ENCODE data around the gene MS4A14. TPM values are rescaled to one million over a fixed set of nuclear protein-coding genes. Genes with fewer than 3 reads are reported as not detected.

The MS4A14 gene
- total RNA-seq, 1 experiment from 2014 or later: not detected

- POLR2A ChIA-PET: no interaction called here
- Mint-ChIP-seq H3K27ac (ENCODE audit: low read depth, unreplicated experiment) (no peak overlapping the region), H3K4me1 (ENCODE audit: insufficient read depth, unreplicated experiment) (no peaks in the 10 kb centered on the region), H3K4me3 (ENCODE audit: unreplicated experiment) (no peak overlapping the region), H3K27me3 (ENCODE audit: insufficient read depth, unreplicated experiment) (no peaks in the 10 kb centered on the region), H3K9me3 (ENCODE audit: unreplicated experiment) (peaks cover 9% of the 10 kb centered on the region), H3K36me3 (ENCODE audit: insufficient read depth, unreplicated experiment) (no peaks in the 10 kb centered on the region)
- intact Hi-C loops (cut with micrococcal nuclease): no loop called here
- TF ChIP-seq CTCF (IDR thresholded peaks at IDR 0.05; ENCODE audit: unreplicated experiment): no peak
- DNase-seq (ENCODE audit: unreplicated experiment): no peak
- BruUV-seq (replicated peaks): no TSS peak
- CTCF ChIA-PET: no interaction called here
Measured at GRCh38 chr11:60422609-60423008, 26.4 kb downstream of the MS4A14 start.

GRCh38 chr11:60428517-60428916 is 32.3 kb downstream of the MS4A14 start:
- POLR2A ChIA-PET: no interaction called here
- intact Hi-C loops (cut with micrococcal nuclease): no loop called here
- CTCF ChIA-PET: no interaction called here
- Mint-ChIP-seq H3K4me3 (ENCODE audit: unreplicated experiment) (no peak overlapping the region), H3K4me1 (ENCODE audit: insufficient read depth, unreplicated experiment) (no peaks in the 10 kb centered on the region), H3K27me3 (ENCODE audit: insufficient read depth, unreplicated experiment) (peaks cover 12% of the 10 kb centered on the region), H3K27ac (ENCODE audit: low read depth, unreplicated experiment) (no peak overlapping the region), H3K9me3 (ENCODE audit: unreplicated experiment) (peaks cover 13% of the 10 kb centered on the region), H3K36me3 (ENCODE audit: insufficient read depth, unreplicated experiment) (no peaks in the 10 kb centered on the region)
- DNase-seq (ENCODE audit: unreplicated experiment): peak; percentile 70
- no peak for TF ChIP-seq CTCF (IDR thresholded peaks at IDR 0.05; ENCODE audit: unreplicated experiment)
- BruUV-seq (replicated peaks): no TSS peak

- no peak within 1 kb of the TSS for H3K4me3 Mint-ChIP-seq (ENCODE audit: unreplicated experiment)
- no TSS peak for BruUV-seq (replicated peaks)
- peaks cover 13% of the 10 kb centered on the region for H3K9me3 Mint-ChIP-seq (ENCODE audit: unreplicated experiment)
- ChIA-PET POLR2A (no interaction called here), CTCF (no interaction called here)
- no peak for DNase-seq (ENCODE audit: unreplicated experiment)
- no peaks in the 10 kb centered on the region for H3K4me1 Mint-ChIP-seq (ENCODE audit: insufficient read depth, unreplicated experiment)
- peaks cover 12% of the 10 kb centered on the region for H3K27me3 Mint-ChIP-seq (ENCODE audit: insufficient read depth, unreplicated experiment)
- no peak within 1 kb of the TSS for H3K27ac Mint-ChIP-seq (ENCODE audit: low read depth, unreplicated experiment)
- intact Hi-C loops (cut with micrococcal nuclease): no loop called here
- H3K36me3 Mint-ChIP-seq (ENCODE audit: insufficient read depth, unreplicated experiment): no peaks in the 10 kb centered on the region
- no peak for TF ChIP-seq CTCF (IDR thresholded peaks at IDR 0.05; ENCODE audit: unreplicated experiment)
Measured at GRCh38 chr11:60429272-60429671, 33.0 kb downstream of the MS4A14 start, which contains the start of gene MS4A5. MS4A5 (plus strand) TSS chr11:60429572; CDS start chr11:60429675, 103 bp downstream.

- CTCF ChIA-PET: interaction anchor here (0.6 to 0.7 kb wide), 3 partner anchors 14 to 752 kb away, joined by 3 to 4 read pairs (median 4); no protein-coding TSS in a partner anchor
- POLR2A ChIA-PET: interaction anchor here (1.6 kb wide), 1 partner anchor 61 kb away, joined by 3 read pairs; no protein-coding TSS in a partner anchor
- Mint-ChIP-seq H3K9me3 (ENCODE audit: unreplicated experiment) (peaks cover 13% of the 10 kb centered on the region), H3K36me3 (ENCODE audit: insufficient read depth, unreplicated experiment) (no peaks in the 10 kb centered on the region), H3K27ac (ENCODE audit: low read depth, unreplicated experiment) (no peak overlapping the region), H3K27me3 (ENCODE audit: insufficient read depth, unreplicated experiment) (peaks cover 12% of the 10 kb centered on the region), H3K4me3 (ENCODE audit: unreplicated experiment) (no peak overlapping the region), H3K4me1 (ENCODE audit: insufficient read depth, unreplicated experiment) (no peaks in the 10 kb centered on the region)
- TF ChIP-seq CTCF (IDR thresholded peaks at IDR 0.05; ENCODE audit: unreplicated experiment): no peak
- no TSS peak for BruUV-seq (replicated peaks)
- no peak for DNase-seq (ENCODE audit: unreplicated experiment)
- intact Hi-C loops (cut with micrococcal nuclease): no loop called here
Measured at GRCh38 chr11:60431251-60431650, 35.0 kb downstream of the MS4A14 start.
